Activated CD4-positive, CD25-positive, alpha-beta regulatory T cell (primary cell): ENCODE measurements around the gene MYO1G.
"Not testable (repeated sequence)": the region's sequence is repeated elsewhere in the genome, so short reads cannot be mapped to it uniquely, and the experiment has no call there.

Experiments
- DNase-seq, 4 experiments: peaks; one replicate each; lab custom pipeline; 2025; lab: John Stamatoyannopoulos, UW

MYO1G gene

DNA sequence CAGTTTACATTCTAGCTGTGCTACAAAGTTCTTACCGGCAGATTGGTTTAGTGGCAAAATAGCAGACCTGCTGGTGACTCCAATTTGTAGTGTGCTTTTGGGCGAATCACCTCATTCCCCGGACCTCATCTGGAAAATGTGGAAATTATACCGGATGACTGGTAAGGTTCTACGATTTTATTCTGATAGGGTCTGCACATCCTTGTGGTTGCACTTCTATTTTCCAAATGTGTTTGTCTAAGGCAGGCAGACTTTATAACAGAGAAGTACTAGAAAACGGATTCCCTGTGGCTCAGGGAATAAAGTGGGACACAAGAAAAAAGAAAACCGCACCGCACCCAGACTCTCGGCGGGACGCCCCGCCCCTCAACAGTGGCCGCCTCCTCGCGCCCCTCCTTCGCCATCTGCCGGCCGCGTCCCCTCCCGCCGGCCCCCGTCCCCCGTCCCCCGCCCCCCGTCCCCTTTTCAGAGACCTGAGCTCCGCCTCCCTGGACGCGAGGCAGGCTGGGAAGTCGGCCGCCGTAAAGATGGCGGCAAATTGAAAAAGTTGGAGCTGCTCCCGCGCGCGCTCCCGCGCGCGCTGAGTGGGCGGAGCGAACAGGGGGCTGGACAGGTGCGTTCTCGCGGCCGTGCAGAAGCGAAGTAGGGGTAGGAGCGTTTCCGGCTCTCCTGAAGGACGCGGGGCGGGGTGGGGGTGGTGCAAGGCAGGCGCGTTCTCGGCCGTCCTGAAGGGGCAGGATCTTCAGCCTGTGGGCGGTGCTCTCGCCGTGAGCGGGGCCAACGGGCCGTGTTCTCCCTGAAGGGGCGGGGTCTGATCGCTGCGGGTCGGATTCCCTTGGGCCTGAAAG lies 20.7 kb upstream of the MYO1G start:
- peak; percentile 98 to 99 (median 98) for DNase-seq

DNA sequence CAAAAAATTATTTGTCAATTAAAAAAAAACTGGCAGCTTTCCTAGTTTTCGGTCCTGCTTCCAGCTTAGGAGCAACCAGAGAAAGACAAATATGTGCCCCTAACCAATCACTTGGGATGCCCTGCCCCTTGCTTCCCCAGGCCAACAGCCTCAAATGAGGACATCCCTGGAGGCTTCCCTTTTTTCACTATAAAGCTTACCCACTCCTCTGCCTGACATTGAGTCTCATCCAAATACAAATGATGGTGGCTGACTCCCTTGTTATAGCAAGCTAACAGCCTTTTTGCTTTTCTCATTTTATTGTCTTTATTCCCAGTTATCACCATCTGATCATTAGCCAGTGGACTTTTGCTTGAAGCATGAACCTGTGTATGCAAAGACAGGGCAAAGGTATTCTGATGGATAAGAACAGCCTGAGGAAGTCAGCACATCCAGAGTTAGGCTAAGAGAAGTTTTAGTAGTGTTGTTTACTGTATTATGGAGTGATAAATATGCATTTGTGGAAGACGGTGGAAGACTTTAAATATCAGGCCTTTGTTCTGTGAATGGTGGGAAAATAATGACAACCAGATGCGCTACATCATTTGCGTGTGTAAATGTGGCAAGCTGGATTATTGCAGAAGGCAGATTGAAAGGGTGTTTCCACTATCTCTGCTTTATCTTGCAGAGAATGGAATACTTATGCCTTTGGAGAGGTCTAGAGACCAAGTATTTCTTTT lies 19.5 kb upstream of the MYO1G start:
- no peak for DNase-seq

- no peak for DNase-seq
Measured at GRCh38 chr7:44995555-44996493, 17.0 kb upstream of the MYO1G start.

DNA sequence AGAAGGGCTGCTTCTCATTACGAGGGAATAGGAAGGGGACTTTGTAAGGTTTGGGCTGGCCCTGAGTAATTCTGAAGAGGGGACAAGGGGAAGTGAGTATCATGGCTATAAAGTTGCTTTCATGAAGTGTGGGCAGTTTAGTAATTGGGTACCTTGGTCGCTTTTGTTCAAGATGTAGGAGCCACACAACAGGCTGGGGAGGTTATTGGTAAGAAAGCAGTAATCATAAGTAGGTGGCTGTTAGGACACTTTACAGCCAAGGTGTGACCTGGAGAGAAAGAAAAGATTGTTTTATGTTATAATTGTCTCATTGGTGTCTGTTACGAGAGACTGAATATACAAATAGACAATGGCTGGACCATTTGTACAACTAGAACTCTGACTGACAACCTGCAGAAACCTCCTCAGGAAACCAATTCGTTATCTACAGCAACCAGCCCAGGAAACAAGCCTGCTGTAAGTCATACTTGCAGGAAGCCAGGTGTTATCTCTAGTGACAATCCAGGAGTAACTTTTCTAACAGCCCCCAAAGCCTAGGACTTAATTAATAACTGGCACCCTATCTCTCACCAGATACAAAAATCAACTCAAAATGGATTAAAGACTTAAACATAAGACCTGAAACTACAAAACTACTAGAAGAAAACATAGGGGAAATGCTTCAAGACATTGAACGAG lies 16.2 kb upstream of the MYO1G start:
- no peak for DNase-seq

DNA sequence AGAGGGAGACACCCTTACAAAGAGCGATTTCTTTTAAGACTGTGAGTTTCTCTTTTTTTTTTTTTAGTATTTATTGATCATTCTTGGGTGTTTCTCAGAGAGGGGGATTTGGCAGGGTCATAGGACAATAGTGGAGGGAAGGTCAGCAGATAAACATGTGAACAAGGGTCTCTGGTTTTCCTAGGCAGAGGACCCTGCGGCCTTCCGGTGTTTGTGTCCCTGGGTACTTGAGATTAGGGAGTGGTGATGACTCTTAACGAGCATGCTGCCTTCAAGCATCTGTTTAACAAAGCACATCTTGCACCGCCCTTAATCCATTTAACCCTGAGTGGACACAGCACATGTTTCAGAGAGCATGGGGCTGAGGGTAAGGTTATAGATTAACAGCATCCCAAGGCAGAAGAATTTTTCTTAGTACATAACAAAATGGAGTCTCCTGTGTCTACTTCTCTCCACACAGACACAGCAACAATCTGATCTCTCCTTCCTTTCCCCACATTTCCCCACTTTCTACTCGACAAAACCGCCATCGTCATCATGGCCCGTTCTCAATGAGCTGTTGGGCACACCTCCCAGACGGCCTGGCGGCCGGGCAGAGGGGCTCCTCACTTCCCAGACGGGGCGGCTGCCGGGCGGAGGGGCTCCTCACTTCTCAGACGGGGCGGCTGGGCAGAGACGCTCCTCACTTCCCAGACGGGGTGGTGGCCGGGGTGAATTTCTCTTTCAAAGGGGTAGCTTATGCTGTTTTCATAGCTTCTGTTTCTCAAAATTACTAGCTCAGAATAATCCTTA lies 13.4 kb upstream of the MYO1G start:
- DNase-seq = not testable (repeated sequence)

DNA sequence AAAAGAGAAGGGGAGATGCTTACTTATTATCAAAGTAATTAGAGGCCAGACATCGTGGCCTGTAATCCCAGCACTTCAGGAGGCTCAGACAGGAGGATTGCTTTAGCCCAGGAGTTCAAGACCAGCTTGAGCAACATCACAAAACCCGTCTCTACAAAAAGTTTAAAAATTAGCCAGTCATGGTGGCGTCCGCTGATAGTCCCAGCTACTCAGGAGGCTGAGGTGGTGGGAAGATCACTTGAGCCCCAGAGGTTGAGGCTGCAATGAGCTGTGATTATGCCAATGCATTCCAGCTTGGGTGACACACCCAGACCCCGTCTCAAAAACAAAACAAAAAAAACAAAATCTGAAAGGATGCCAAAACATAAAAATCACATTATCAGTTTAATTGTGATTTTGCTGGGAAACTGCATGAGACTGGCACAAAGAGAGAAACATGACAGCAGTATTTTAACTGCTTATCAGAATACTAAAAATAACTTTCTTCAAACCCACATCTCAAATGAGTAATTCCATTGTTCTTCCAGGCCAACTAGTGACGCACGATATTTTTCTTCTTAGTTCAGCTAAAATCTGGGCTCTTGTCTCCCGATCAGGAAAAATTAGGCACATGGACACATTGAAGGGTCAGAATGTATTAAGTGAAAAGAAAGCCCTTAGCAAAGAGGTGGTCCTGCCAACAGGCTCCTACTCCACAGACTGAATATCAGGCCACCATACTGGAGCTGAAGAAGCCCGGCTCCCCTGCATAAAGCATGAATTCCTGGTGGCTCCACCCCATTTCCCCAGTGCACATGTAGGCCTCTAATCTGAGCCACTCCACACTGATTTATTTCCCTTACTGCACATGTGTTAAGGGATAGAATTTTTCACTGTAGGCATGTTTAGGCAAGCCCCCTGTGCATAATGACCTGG lies 11.6 kb upstream of the MYO1G start:
- DNase-seq = no peak

- DNase-seq = no peak
Measured at GRCh38 chr7:44989132-44989531, 10.3 kb upstream of the MYO1G start.

GRCh38 chr7:44988701-44989100 lies 9.9 kb upstream of the MYO1G start:
- no peak for DNase-seq

DNA sequence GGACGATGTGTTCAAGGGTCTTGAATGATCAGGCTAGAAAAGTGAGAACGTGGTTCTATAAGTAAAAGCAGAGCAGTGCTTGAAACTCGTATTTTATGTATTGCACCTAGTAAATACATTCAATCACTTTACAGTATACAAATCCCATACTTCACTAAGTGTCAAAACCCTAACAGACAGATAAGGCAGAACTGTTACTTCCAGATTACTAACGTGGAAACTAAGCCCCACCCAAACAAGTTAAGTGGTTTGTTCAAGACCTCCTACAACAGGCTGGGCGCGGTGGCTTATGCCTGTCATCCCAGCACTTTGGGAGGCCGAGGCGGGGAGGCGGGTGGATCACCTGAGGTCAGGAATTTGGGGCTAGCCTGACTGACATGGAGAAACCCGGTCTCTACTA lies 9.2 kb upstream of the MYO1G start:
- DNase-seq = no peak

DNA sequence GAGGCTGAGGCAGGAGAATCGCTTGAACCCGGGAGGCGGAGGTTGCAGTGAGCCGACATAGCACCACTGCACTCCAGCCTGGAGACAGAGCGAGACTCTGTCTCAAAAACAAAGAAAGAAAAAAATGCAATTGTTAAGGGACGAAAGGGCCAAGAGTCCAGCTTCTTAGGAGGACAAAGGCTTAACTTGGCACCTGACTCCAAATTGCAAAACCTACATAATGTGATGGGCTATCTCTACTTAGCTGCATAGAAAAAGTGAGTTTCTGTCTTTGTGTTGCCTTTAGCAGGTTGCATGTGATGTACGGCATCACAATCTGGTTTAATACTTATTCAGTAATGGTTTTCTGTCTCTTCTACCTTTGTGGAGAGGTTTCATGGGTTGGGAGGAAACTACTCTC lies 8.6 kb upstream of the MYO1G start:
- DNase-seq = no peak

DNA sequence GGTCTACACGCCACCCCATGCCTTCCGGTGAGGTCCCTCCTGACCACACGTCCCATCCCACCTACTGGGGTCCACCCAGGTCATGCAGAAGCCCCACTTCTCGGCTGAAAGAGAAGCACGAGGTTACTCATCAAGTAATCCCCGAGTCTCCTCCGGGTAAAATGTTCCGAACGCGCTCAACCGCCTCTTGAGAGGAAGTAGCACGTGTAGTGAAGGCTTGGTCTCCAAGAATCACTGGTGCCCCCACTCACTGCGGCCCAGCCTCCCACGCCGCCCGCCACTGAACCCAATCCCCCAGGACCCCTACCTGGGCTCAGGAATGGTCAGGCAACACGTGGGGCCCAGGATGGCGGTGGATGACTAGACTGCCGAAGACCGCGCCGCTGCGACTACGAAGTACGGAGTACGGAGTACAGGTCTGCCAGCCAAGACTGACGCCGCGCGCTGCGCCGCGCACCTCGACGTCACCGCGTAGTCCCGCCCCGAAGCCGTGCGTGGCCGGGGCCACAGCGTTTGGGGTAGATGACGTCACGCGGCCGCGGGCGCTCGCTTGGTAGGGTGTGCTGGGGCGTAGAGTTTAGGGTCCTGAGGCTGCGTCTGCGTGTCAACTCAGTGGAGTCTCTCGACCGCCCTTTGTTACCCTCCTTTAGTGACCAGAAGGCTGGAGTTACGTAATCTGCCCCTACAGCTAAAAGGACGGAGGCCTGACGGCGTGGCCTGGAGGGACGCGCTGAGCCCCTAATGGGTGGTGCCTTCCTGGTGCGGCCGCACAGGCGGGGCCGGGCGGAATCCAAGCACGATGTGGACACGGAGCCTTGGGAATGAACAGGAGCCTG lies 7.6 kb upstream of the MYO1G start:
- peak; percentile 91 to 94 (median 94) for DNase-seq

DNA sequence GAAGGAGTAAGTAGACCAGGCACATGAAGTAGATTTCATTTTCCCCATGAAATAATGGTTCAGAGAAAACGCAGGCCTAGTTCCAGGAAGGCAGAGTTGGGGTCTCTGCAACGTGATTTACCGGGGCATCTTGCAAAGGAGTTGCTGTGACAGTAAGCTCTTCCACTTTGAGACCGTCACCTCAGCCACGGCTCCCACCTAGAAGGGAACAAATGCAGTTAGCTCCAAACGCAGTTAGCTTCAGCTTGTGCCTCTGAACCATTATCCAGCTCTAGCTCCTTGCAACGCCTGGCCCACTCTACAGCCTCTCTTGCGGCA lies 7.0 kb upstream of the MYO1G start:
- no peak for DNase-seq

DNA sequence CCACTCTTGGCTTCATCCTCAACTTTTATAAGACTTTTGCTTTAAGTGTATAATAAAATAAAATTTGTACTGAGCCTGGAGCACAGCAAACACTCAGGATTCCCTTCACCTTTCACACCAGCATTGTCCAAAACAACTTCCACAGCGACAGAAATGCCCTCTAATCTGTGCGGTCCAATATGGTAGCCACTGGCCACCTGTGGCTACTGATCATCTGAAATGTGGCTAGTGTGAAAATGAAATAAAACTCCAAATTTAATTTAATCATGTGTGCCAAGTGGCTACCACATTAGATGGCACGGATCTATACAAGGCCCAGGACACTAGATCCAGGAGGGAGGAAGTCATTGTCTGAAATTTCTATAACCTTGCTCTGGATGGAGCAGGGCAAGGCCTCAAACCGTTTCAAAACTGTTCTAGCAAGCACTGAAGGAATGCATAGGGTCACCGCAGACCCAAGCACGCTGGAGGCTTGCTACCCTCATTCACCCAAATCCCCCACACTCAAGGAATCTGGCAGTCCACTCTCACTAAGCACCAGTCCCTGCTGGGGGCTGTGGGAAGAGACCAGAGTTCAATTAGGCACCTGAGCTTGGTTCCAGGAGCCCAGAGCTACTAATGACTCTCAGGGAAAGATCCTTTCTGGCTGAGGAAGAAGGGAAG lies 6.3 kb upstream of the MYO1G start:
- no peak for DNase-seq

- DNase-seq = no peak
Measured at GRCh38 chr7:44984478-44984758, 5.6 kb upstream of the MYO1G start.

- DNase-seq = no peak
Measured at GRCh38 chr7:44983742-44984477, 5.1 kb upstream of the MYO1G start.

DNA sequence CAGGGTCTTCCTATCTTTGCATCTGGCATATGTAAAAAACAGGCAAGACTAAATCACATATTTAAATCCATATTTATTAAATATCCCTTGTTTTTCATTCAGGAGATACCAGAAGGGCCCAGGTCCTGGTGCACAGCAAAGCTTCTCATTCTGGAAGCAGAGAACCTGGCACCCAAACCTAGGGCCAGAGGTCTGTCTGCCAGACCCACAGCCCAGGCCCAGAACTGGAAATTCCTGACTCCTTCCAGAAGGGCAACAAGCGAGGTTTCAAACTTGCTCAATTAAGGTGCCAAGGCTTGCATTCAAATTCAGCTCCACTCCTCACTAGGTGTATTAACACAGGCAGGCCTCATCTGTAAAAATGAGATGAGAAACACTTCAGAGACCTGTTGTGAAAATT lies 4.2 kb upstream of the MYO1G start:
- no peak for DNase-seq

GRCh38 chr7:44982535-44982923 lies 3.7 kb upstream of the MYO1G start:
- DNase-seq = no peak

GRCh38 chr7:44981035-44981706 lies 2.4 kb upstream of the MYO1G start:
- no peak for DNase-seq
